H1 (cell line): ENCODE measurements around the gene FASLG. TPM values are rescaled to one million over a fixed set of nuclear protein-coding genes. Genes with fewer than 3 reads are reported as not detected.

ENCODE experiments used
- BCL11A ChIP-seq, 2 experiments: IDR thresholded peaks; one replicate each; pipeline ENCODE4 v1.6.1; 2011; ENCODE audit warnings: low read depth in 2 of 2, low read length in 2 of 2, mild to moderate bottlenecking in 2 of 2
- CBX5 ChIP-seq: fragments of 300-800, 300-1000 bp; sonication (generic); IDR thresholded peaks from 2 replicates; pipeline ENCODE4 v1.7.1; 2016; ENCODE audit warnings: antibody characterized with exemption, low read length, low read depth
- EZH2 ChIP-seq: fragments of 200-600 bp; sonication (generic); IDR thresholded peaks from 2 replicates; pipeline ENCODE4 v1.7.1; 2012; ENCODE audit warnings: low read depth, mild to moderate bottlenecking, moderate library complexity, low read length, inconsistent platforms; ENCODE audit not compliant: severe bottlenecking
- GTF2F1 ChIP-seq: IDR thresholded peaks from 2 replicates; pipeline ENCODE4 v1.6.1; 2012; ENCODE audit warnings: low read depth, low read length, improper control_type of control experiment, borderline replicate concordance
- JUND ChIP-seq: IDR thresholded peaks from 2 replicates; pipeline ENCODE4 v1.6.1; 2011; ENCODE audit warnings: mild to moderate bottlenecking, improper control_type of control experiment, low read length
- RFX5 ChIP-seq: IDR thresholded peaks from 2 replicates; pipeline ENCODE4 v1.6.1; 2011; ENCODE audit warnings: low read depth, low read length, improper control_type of control experiment, borderline replicate concordance
- RNF2 ChIP-seq: fragments of 200-900, 300-1000 bp; sonication (generic); IDR thresholded peaks from 2 replicates; pipeline ENCODE4 v1.7.1; 2016; ENCODE audit warnings: borderline replicate concordance, low read depth, mild to moderate bottlenecking, antibody characterized with exemption, low read length; ENCODE audit not compliant: poor library complexity, severe bottlenecking; ENCODE audit errors: missing control alignments
- ZNF274 ChIP-seq: IDR thresholded peaks from 2 replicates; pipeline ENCODE4 v1.7.0; 2012; ENCODE audit warnings: low read length, borderline replicate concordance; ENCODE audit errors: extremely low read depth
- polyA plus RNA-seq, 7 experiments: library from polyadenylated mRNA; depleted of rRNA in 3 of 7; stranded (reverse) in 5 of 7; unstranded in 2 of 7; fragments of >200 nt in 5 of 7; fragments of 200-250 nt in 2 of 7; gene quantifications; 1 replicate in 5 of 7; 2 replicates in 1 of 7; 4 replicates in 1 of 7; pipeline versions ENCODE4 v1.2.1 to v1.2.3, GENCODE V29; 2011 to 2013; ENCODE audit warnings: missing spikeins in 2 of 7, mixed read lengths in 2 of 7
- total RNA-seq: library from RNA; stranded (reverse); fragmentation: NEBNext Ultra II Directional; extraction: Animal tissue kit (Norgen Biotek cat#: 25700); gene quantifications from 2 replicates; pipeline ENCODE4 v1.2.1, GENCODE V29; 2021

Gene FASLG
- total and polyA plus RNA-seq, 2 of the 8 experiments (the other 6 are each of a cell fraction or from before 2014, with no cell fraction given), result not detected

- TF ChIP-seq BCL11A (IDR thresholded peaks at IDR 0.05; ENCODE audit: low read depth in 2 of 2, low read length in 2 of 2) (no peak), EZH2 (no peak), CBX5 (no peak), RNF2 (no peak), RFX5 (no peak), GTF2F1 (no peak), JUND (no peak), ZNF274 (no peak)
Measured at GRCh38 chr1:172657586-172657985, 1.3 kb upstream of the FASLG start (continued).
